Upper lobe of left lung (tissue), 4 donors: ENCODE measurements around the gene ELK3.

Experiments
- CTCF ChIP-seq, 6 experiments: fragments of 450-650 bp in 4 of 6; fragments of 200-600 bp in 2 of 6; sonication (generic) in 2 of 6; IDR thresholded peaks; one replicate each; pipeline ENCODE4 v1.5.1; 2016 to 2019; ENCODE audit warnings: antibody characterized with exemption in 6 of 6
- EP300 ChIP-seq, 4 donors: sonication (generic); formaldehyde crosslinking; IDR thresholded peaks; one replicate each; pipeline ENCODE4 v1.5.1; 2017; ENCODE audit warnings: antibody characterized with exemption in 4 of 4, control low read depth in 2 of 4
- POLR2A ChIP-seq, 4 donors: fragments of 450-650 bp; IDR thresholded peaks; one replicate each; pipeline ENCODE4 v1.5.1; 2016 to 2017; ENCODE audit warnings: antibody characterized with exemption in 4 of 4, mild to moderate bottlenecking in 2 of 4
- POLR2AphosphoS5 ChIP-seq, 2 donors: sonication (generic); formaldehyde crosslinking; IDR thresholded peaks; one replicate each; pipeline ENCODE4 v1.5.1; 2017; ENCODE audit warnings: antibody characterized with exemption in 2 of 2

DNA sequence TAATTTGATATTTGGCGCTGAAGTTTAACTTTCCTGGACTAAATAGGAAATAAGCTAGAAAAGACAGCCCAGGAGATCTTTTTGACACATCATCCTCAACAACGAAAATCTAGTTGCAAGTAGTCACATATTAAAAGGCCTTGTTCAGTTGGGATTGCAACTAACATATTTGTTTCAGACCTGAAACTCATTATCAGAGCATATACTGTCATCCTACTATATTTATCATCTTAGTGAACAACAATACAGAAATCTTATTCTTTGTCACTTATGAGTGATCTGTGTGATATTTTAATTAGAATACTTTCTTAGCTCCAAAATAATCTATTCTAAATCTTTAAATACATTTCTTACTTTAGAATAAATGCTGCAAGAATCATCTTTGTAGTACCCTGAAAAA is 72.1 kb downstream of the ELK3 start:
- TF ChIP-seq POLR2A (IDR thresholded peaks at IDR 0.05) (no peak), POLR2AphosphoS5 (IDR thresholded peaks at IDR 0.05) (no peak), CTCF (IDR thresholded peaks at IDR 0.05) (no peak), EP300 (IDR thresholded peaks at IDR 0.05) (no peak)
